CD4-positive, alpha-beta T cell (primary cell): ENCODE measurements around the gene LRRK1. TPM values are rescaled to one million over a fixed set of nuclear protein-coding genes. Genes with fewer than 3 reads are reported as not detected.

Experiments used
- ATAC-seq: fragments of 200-7000 bp; cut with Tn5 transposase; one replicate; pipeline ENCODE4 v1.10.0; 2022; ENCODE audit warnings: mild to moderate bottlenecking; ENCODE audit not compliant: poor library complexity
- CTCF ChIA-PET: fragments of 350-600 bp; sonication (Branson Sonifier 250); formaldehyde crosslinking; loops from one replicate; lab custom pipeline; 2021; ENCODE audit warnings: antibody characterized with exemption, inconsistent platforms; lab: Charles Lee
- POLR2A ChIA-PET: fragments of 350-600 bp; sonication (Branson Sonifier 250); formaldehyde crosslinking; loops from one replicate; lab custom pipeline; 2021; ENCODE audit warnings: antibody characterized with exemption, inconsistent platforms; lab: Charles Lee
- DNase-seq, 14 experiments: peaks; one replicate each; pipeline ENCODE4 v3.0.0-alpha.2; 2013 to 2020; ENCODE audit warnings: mixed read lengths in 2 of 14
- H3K27ac ChIP-seq, 2 donors: one replicate each; pipeline versions ENCODE4 v1.5.1 to v1.7.0; 2013; ENCODE audit warnings: low read length in 2 of 2, low read depth in 1 of 2, mild to moderate bottlenecking in 1 of 2
- H3K27me3 ChIP-seq, 2 experiments: 1 replicate in 1 of 2; 2 replicates in 1 of 2; pipeline versions ENCODE4 v1.6.1 to v1.7.0; 2013; ENCODE audit warnings: low read length in 2 of 2, control low read depth in 1 of 2, mild to moderate bottlenecking in 1 of 2, moderate library complexity in 1 of 2; ENCODE audit not compliant: insufficient read depth in 2 of 2, control insufficient read depth in 1 of 2
- H3K36me3 ChIP-seq: one replicate; pipeline ENCODE4 v1.6.1; 2013; ENCODE audit warnings: low read length, control low read depth; ENCODE audit not compliant: insufficient read depth
- H3K4me1 ChIP-seq: one replicate; pipeline ENCODE4 v1.6.1; 2013; ENCODE audit warnings: low read length, control low read depth; ENCODE audit not compliant: insufficient read depth
- H3K4me3 ChIP-seq: one replicate; pipeline ENCODE4 v1.5.1; 2013; ENCODE audit warnings: mild to moderate bottlenecking, low read length, moderate library complexity
- H3K9me3 ChIP-seq, 2 experiments: 1 replicate in 1 of 2; 2 replicates in 1 of 2; pipeline versions ENCODE4 v1.6.1 to v1.7.0; 2013; ENCODE audit warnings: low read length in 2 of 2, mild to moderate bottlenecking in 2 of 2, control low read depth in 1 of 2, moderate library complexity in 1 of 2; ENCODE audit not compliant: control insufficient read depth in 1 of 2, insufficient read depth in 1 of 2
- H3K27ac Mint-ChIP-seq: one replicate; pipeline ENCODE4 v1.8.0; 2020; ENCODE audit warnings: mixed read lengths
- H3K27me3 Mint-ChIP-seq: one replicate; pipeline ENCODE4 v1.8.0; 2021; ENCODE audit warnings: mixed read lengths
- H3K36me3 Mint-ChIP-seq: one replicate; pipeline ENCODE4 v1.8.0; 2021; ENCODE audit warnings: low read depth, mixed read lengths
- H3K4me1 Mint-ChIP-seq: one replicate; pipeline ENCODE4 v1.8.0; 2021; ENCODE audit warnings: low read depth, mixed read lengths
- H3K4me3 Mint-ChIP-seq: one replicate; pipeline ENCODE4 v1.8.0; 2020; ENCODE audit warnings: mild to moderate bottlenecking, mixed read lengths
- H3K9me3 Mint-ChIP-seq: one replicate; pipeline ENCODE4 v1.8.0; 2020; ENCODE audit warnings: mixed read lengths
- CTCF ChIP-seq: fragments of 200-600 bp; IDR thresholded peaks from one replicate; pipeline ENCODE4 v1.8.0; 2022; ENCODE audit warnings: antibody characterized with exemption, mild to moderate bottlenecking
- intact Hi-C, 2 experiments: fragments of 100-400 bp; cut with DNase I in 1 of 2; cut with micrococcal nuclease in 1 of 2; formaldehyde crosslinking; loops; one replicate each; pipeline versions ENCODE4 v1.15.1 to v1.9.0; 2023 to 2025; cut with DNase I, micrococcal nuclease
- total RNA-seq, 174 experiments: library from RNA in 2 of 174; stranded (reverse) in 2 of 174; gene quantifications; one replicate each; pipeline ENCODE4 v1.2.3 and lab custom pipeline; 2021 to 2026

LRRK1 gene
- total RNA-seq, 2 experiments from 2014 or later = 0.60 to 0.73 TPM

GRCh38 chr15:100909565-100909964 is 9.6 kb upstream of the LRRK1 start:
- no peaks in the 10 kb centered on the region for H3K36me3 ChIP-seq
- no peak for TF ChIP-seq CTCF
- Mint-ChIP-seq H3K36me3 (no peaks in the 10 kb centered on the region), H3K4me3 (no peak overlapping the region), H3K9me3 (no peaks in the 10 kb centered on the region), H3K27me3 (peaks cover 28% of the 10 kb centered on the region), H3K27ac (no peak overlapping the region), H3K4me1 (no peaks in the 10 kb centered on the region)
- ATAC-seq = no peak
- POLR2A ChIA-PET = no interaction called here
- no peaks in the 10 kb centered on the region for H3K4me1 ChIP-seq
- H3K9me3 ChIP-seq = peaks cover 0 to 5% of the 10 kb centered on the region in 2 experiments
- no peak overlapping the region for H3K4me3 ChIP-seq
- no peak overlapping the region for H3K27ac ChIP-seq
- peaks cover 0 to 9% of the 10 kb centered on the region in 2 experiments for H3K27me3 ChIP-seq
- intact Hi-C loops = no loop called here
- CTCF ChIA-PET = no interaction called here
- no peak for DNase-seq

- no peak for TF ChIP-seq CTCF
- ATAC-seq (no peak), DNase-seq (no peak)
- intact Hi-C loops = no loop called here
- ChIA-PET POLR2A (no interaction called here), CTCF (no interaction called here)
- Mint-ChIP-seq H3K36me3 (no peaks in the 10 kb centered on the region), H3K27me3 (peaks cover 35% of the 10 kb centered on the region), H3K9me3 (no peaks in the 10 kb centered on the region), H3K4me3 (no peak overlapping the region), H3K4me1 (no peaks in the 10 kb centered on the region), H3K27ac (no peak overlapping the region)
- Histone ChIP-seq H3K36me3 (no peaks in the 10 kb centered on the region), H3K27ac (no peak overlapping the region), H3K9me3 (peaks cover 0 to 5% of the 10 kb centered on the region in 2 experiments), H3K27me3 (peaks cover 0 to 9% of the 10 kb centered on the region in 2 experiments), H3K4me3 (no peak overlapping the region), H3K4me1 (no peaks in the 10 kb centered on the region)
These were observed 8.9 kb upstream of the LRRK1 start for GRCh38 chr15:100909989-100910955.

DNA sequence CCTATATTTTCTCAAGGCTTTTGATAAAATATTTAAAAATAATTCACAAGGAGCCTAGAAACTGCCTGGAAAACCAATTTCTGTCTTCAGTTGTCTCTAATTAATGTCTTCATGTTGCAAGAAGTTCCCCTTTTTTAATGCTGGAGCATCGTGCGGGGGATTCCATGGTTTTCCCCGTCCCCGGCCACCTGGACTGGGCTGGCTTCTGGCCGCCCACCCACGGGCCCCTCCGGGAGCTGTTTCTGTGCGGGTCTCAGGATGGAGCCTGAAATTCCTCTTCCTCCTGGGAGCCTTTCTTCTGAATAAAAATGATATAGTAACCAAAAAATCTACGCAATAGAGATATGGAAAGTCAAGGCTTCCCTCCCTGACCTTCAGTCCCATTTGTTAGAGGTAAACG is 8.1 kb upstream of the LRRK1 start:
- H3K9me3 Mint-ChIP-seq = no peaks in the 10 kb centered on the region
- no peaks in the 10 kb centered on the region for H3K4me1 Mint-ChIP-seq
- no peaks in the 10 kb centered on the region for H3K36me3 Mint-ChIP-seq
- no peaks in the 10 kb centered on the region for H3K4me1 ChIP-seq
- peaks cover 0 to 5% of the 10 kb centered on the region in 2 experiments for H3K9me3 ChIP-seq
- POLR2A ChIA-PET = no interaction called here
- H3K4me3 ChIP-seq = no peak overlapping the region
- DNase-seq (no peak), ATAC-seq (no peak)
- peaks cover 43% of the 10 kb centered on the region for H3K27me3 Mint-ChIP-seq
- H3K27ac Mint-ChIP-seq = no peak overlapping the region
- no peak overlapping the region for H3K27ac ChIP-seq
- no peak overlapping the region for H3K4me3 Mint-ChIP-seq
- no peaks in the 10 kb centered on the region for H3K36me3 ChIP-seq
- intact Hi-C loops = no loop called here
- no peak for TF ChIP-seq CTCF
- CTCF ChIA-PET = no interaction called here
- peaks cover 0 to 9% of the 10 kb centered on the region in 2 experiments for H3K27me3 ChIP-seq
